HAP-1 (cell line): ENCODE results near the gene MYO10.
A peak's percentile ranks its signal among the peaks of the same experiment; 100 is the strongest.
"Not testable (repeated sequence)": the region's sequence is repeated elsewhere in the genome, so short reads cannot be mapped to it uniquely, and the experiment has no call there.

Source experiments
- DNase-seq, 2 experiments: peaks; one replicate each; pipeline ENCODE4 v3.0.0-alpha.2; 2016 to 2020; ENCODE audit warnings: low spot score in 2 of 2
- H3K27me3 ChIP-seq: fragments of 250-450 bp; sonication (Bioruptor Pico); 2 replicates; pipeline ENCODE4 v1.5.1; 2020; ENCODE audit warnings: low read depth, mild to moderate bottlenecking, moderate library complexity
- H3K36me3 ChIP-seq: fragments of 250-450 bp; sonication (Bioruptor Pico); replicated peaks from 2 replicates; pipeline ENCODE4 v1.5.1; 2020; ENCODE audit warnings: mild to moderate bottlenecking
- H3K4me1 ChIP-seq: fragments of 250-450 bp; sonication (Bioruptor Pico); 2 replicates; pipeline ENCODE4 v1.5.1; 2020; ENCODE audit warnings: mild to moderate bottlenecking
- H3K4me3 ChIP-seq: fragments of 250-450 bp; sonication (Bioruptor Pico); 2 replicates; pipeline ENCODE4 v1.5.1; 2020; ENCODE audit warnings: mild to moderate bottlenecking, moderate library complexity
- H3K9me3 ChIP-seq: fragments of 250-450 bp; sonication (Bioruptor Pico); 2 replicates; pipeline ENCODE4 v1.5.1; 2020; ENCODE audit warnings: mild to moderate bottlenecking, moderate library complexity
- in situ Hi-C: fragments of 300-500 bp; cut with MboI; formaldehyde crosslinking; loops from 3 replicates; pipeline ENCODE4 v1.14.3; 2020; ENCODE audit warnings: low sequenced_read_pairs, inconsistent platforms, mixed read lengths

MYO10 gene

GRCh38 chr5:16727755-16728325 is 208.2 kb downstream of the MYO10 start:
- peaks cover 39% of the 10 kb centered on the region for H3K36me3 ChIP-seq

GRCh38 chr5:16726538-16726946 is 209.5 kb downstream of the MYO10 start:
- peaks cover 6% of the 10 kb centered on the region; the same call in 1 of the 2 replicates for H3K9me3 ChIP-seq
- in situ Hi-C loops, result no loop called here
- no peak overlapping the region for H3K4me3 ChIP-seq
- peaks cover 26% of the 10 kb centered on the region for H3K36me3 ChIP-seq
- H3K27me3 ChIP-seq, result no peaks in the 10 kb centered on the region
- H3K4me1 ChIP-seq, result peaks cover 59% of the 10 kb centered on the region
- no peak for DNase-seq

More at GRCh38 chr5:16727755-16728325, 208.2 kb downstream of the MYO10 start:
- H3K9me3 ChIP-seq, result peaks cover 6% of the 10 kb centered on the region; the same call in 1 of the 2 replicates
- H3K27me3 ChIP-seq, result no peaks in the 10 kb centered on the region
- peak; percentile 50 to 66 for DNase-seq
- peaks cover 51% of the 10 kb centered on the region for H3K4me1 ChIP-seq
- no peak overlapping the region for H3K4me3 ChIP-seq
- in situ Hi-C loops, result no loop called here

GRCh38 chr5:16725575-16725974 is 210.5 kb downstream of the MYO10 start:
- DNase-seq, result no peak
- in situ Hi-C loops, result no loop called here
- Histone ChIP-seq H3K9me3 (peaks cover 6% of the 10 kb centered on the region; the same call in 1 of the 2 replicates), H3K36me3 (peaks cover 29% of the 10 kb centered on the region), H3K27me3 (no peaks in the 10 kb centered on the region), H3K4me1 (peaks cover 67% of the 10 kb centered on the region), H3K4me3 (no peak overlapping the region)

GRCh38 chr5:16723821-16724220 is 212.3 kb downstream of the MYO10 start:
- H3K36me3 ChIP-seq, result peaks cover 32% of the 10 kb centered on the region
- no peaks in the 10 kb centered on the region for H3K27me3 ChIP-seq
- H3K4me1 ChIP-seq, result peaks cover 56% of the 10 kb centered on the region
- H3K4me3 ChIP-seq, result no peak overlapping the region
- in situ Hi-C loops, result no loop called here
- H3K9me3 ChIP-seq, result peaks cover 6% of the 10 kb centered on the region; the same call in 1 of the 2 replicates
- no peak for DNase-seq

- in situ Hi-C loops, result no loop called here
- Histone ChIP-seq H3K36me3 (peaks cover 32% of the 10 kb centered on the region), H3K4me1 (peaks cover 45% of the 10 kb centered on the region)
Observed at GRCh38 chr5:16722097-16722495, 214.0 kb downstream of the MYO10 start.

GRCh38 chr5:16721151-16722096 is 214.7 kb downstream of the MYO10 start:
- peaks cover 6% of the 10 kb centered on the region; the same call in 1 of the 2 replicates for H3K9me3 ChIP-seq
- peak in 1 of 2 experiments; percentile 42 for DNase-seq
- no peak overlapping the region for H3K4me3 ChIP-seq
- H3K4me1 ChIP-seq, result peaks cover 45% of the 10 kb centered on the region
- no peaks in the 10 kb centered on the region for H3K27me3 ChIP-seq
- peaks cover 30% of the 10 kb centered on the region for H3K36me3 ChIP-seq
- in situ Hi-C loops, result no loop called here

More at GRCh38 chr5:16722097-16722495, 214.0 kb downstream of the MYO10 start:
- DNase-seq, result no peak
- H3K4me3 ChIP-seq, result no peak overlapping the region
- H3K9me3 ChIP-seq, result peaks cover 6% of the 10 kb centered on the region; the same call in 1 of the 2 replicates
- no peaks in the 10 kb centered on the region for H3K27me3 ChIP-seq

- H3K27me3 ChIP-seq, in situ Hi-C loops, H3K4me3 ChIP-seq, DNase-seq, H3K9me3 ChIP-seq: not testable (repeated sequence)
- Histone ChIP-seq H3K36me3 (peaks cover 13% of the 10 kb centered on the region), H3K4me1 (peaks cover 61% of the 10 kb centered on the region)
Observed at GRCh38 chr5:16718036-16718435, 218.1 kb downstream of the MYO10 start.

GRCh38 chr5:16713386-16713928 is 222.6 kb downstream of the MYO10 start:
- H3K4me3 ChIP-seq, result peak overlapping the region; percentile 3
- H3K9me3 ChIP-seq, result no peaks in the 10 kb centered on the region
- H3K36me3 ChIP-seq, result peaks cover 39% of the 10 kb centered on the region
- H3K27me3 ChIP-seq, result no peaks in the 10 kb centered on the region
- DNase-seq, result peak; percentile 90 to 96
- H3K4me1 ChIP-seq, result peaks cover 41% of the 10 kb centered on the region
- in situ Hi-C loops, result no loop called here

GRCh38 chr5:16712620-16713019 is 223.5 kb downstream of the MYO10 start:
- H3K4me3 ChIP-seq, result no peak overlapping the region
- H3K36me3 ChIP-seq, result peaks cover 47% of the 10 kb centered on the region
- H3K9me3 ChIP-seq, result no peaks in the 10 kb centered on the region
- no peak for DNase-seq
- in situ Hi-C loops, result no loop called here
- H3K4me1 ChIP-seq, result peaks cover 40% of the 10 kb centered on the region
- H3K27me3 ChIP-seq, result no peaks in the 10 kb centered on the region

GRCh38 chr5:16712178-16712577 is 223.9 kb downstream of the MYO10 start:
- no peak for DNase-seq
- H3K9me3 ChIP-seq, result no peaks in the 10 kb centered on the region
- peaks cover 52% of the 10 kb centered on the region for H3K36me3 ChIP-seq
- in situ Hi-C loops, result no loop called here
- no peaks in the 10 kb centered on the region for H3K27me3 ChIP-seq
- H3K4me1 ChIP-seq, result peaks cover 36% of the 10 kb centered on the region
- H3K4me3 ChIP-seq, result no peak overlapping the region

GRCh38 chr5:16709691-16710433 is 226.2 kb downstream of the MYO10 start:
- Histone ChIP-seq H3K4me1 (peaks cover 24% of the 10 kb centered on the region), H3K9me3 (no peaks in the 10 kb centered on the region)
- in situ Hi-C loops, result no loop called here

GRCh38 chr5:16707869-16708192 is 228.3 kb downstream of the MYO10 start:
- Histone ChIP-seq H3K4me3 (no peak overlapping the region), H3K4me1 (peaks cover 19% of the 10 kb centered on the region), H3K9me3 (no peaks in the 10 kb centered on the region), H3K27me3 (no peaks in the 10 kb centered on the region), H3K36me3 (peaks cover 86% of the 10 kb centered on the region)
- no peak for DNase-seq
- in situ Hi-C loops, result no loop called here

More at GRCh38 chr5:16709691-16710433, 226.2 kb downstream of the MYO10 start:
- H3K27me3 ChIP-seq, result no peaks in the 10 kb centered on the region
- no peak overlapping the region for H3K4me3 ChIP-seq
- H3K36me3 ChIP-seq, result peaks cover 75% of the 10 kb centered on the region
- DNase-seq, result no peak

GRCh38 chr5:16707168-16707868 is 228.8 kb downstream of the MYO10 start:
- Histone ChIP-seq H3K9me3 (no peaks in the 10 kb centered on the region), H3K27me3 (no peaks in the 10 kb centered on the region), H3K4me3 (no peak overlapping the region), H3K4me1 (peaks cover 18% of the 10 kb centered on the region), H3K36me3 (peaks cover 85% of the 10 kb centered on the region)
- no peak for DNase-seq
- in situ Hi-C loops, result no loop called here
